ENCODE results near the gene MS4A15. TPM values are rescaled to one million over a fixed set of nuclear protein-coding genes. Genes with fewer than 3 reads are reported as not detected.

The MS4A15 gene
- total and polyA plus RNA-seq, 9 of the 15 experiments (the other 6 are each of a cell fraction or from before 2014, with no cell fraction given), result not detected

DNA sequence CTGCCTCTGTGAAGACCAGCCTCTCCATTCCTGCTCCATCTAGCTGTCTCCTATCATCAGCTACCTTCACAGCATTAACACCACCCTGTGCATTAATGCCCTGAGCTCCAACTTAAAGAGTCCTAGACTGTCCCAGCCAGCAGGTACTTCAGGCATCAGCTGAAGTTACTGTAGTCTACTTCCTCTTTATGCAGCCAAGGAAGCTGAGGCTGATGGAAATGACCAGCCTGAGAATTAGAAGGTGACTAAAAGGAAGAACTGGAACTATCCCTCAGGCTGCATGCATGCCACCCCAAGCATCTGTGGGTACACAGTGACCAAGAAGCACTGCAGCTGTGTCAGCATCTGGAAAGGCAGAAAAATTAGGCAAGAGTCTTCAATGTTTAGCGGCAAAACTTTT is 56.7 kb downstream of the MS4A15 start:
- H3K9ac ChIP-seq (ENCODE audit: insufficient read depth in 1 of 2, low read depth in 2 of 2, low read length in 2 of 2), result no peak overlapping the region
- ChIA-PET CTCF (ENCODE audit: low intra/inter-chr PET ratio) (no interaction called here), POLR2A (no interaction called here)
- TF ChIP-seq ZNF75A (CRISPR knock-in tag; IDR thresholded peaks at IDR 0.05) (no peak), TEAD4 (IDR thresholded peaks at IDR 0.05; ENCODE audit: low read length) (no peak), TEAD4 (CRISPR knock-in tag; IDR thresholded peaks at IDR 0.05; ENCODE audit: borderline replicate concordance) (no peak)
- TF ChIP-seq, protein P1, sequence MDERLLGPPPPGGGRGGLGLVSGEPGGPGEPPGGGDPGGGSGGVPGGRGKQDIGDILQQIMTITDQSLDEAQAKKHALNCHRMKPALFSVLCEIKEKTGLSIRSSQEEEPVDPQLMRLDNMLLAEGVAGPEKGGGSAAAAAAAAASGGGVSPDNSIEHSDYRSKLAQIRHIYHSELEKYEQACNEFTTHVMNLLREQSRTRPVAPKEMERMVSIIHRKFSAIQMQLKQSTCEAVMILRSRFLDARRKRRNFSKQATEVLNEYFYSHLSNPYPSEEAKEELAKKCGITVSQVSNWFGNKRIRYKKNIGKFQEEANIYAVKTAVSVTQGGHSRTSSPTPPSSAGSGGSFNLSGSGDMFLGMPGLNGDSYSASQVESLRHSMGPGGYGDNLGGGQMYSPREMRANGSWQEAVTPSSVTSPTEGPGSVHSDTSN (CRISPR knock-in tag; IDR thresholded peaks at IDR 0.05; ENCODE audit: low read depth), result no peak
- TF ChIP-seq, protein P1 (tag; conservative IDR thresholded peaks at IDR 0.05; ENCODE audit: low read depth), result no peak
- no peaks in the 10 kb centered on the region for H3K36me3 ChIP-seq (ENCODE audit: control insufficient read depth, insufficient read depth, low read length)
- no peaks in the 10 kb centered on the region for H3K4me1 ChIP-seq (replicated peaks in 1 of 2; ENCODE audit: control insufficient read depth in 2 of 2, insufficient read depth in 2 of 2, low read length in 2 of 2)
- H3K4me2 ChIP-seq (ENCODE audit: insufficient read depth, low read length), result no peak overlapping the region
- H3K9me1 ChIP-seq (ENCODE audit: control insufficient read depth, insufficient read depth, low read length), result no peaks in the 10 kb centered on the region
- H3K9me3 ChIP-seq (replicated peaks; ENCODE audit: control insufficient read depth, insufficient read depth, low read depth, low read length), result no peaks in the 10 kb centered on the region; the same call in 1 of the 2 replicates
- no peak for ATAC-seq
- 0% methylated on average over 1 of the region's 1 CpG for WGBS (ENCODE audit: insufficient coverage, low coverage, missing lambda C conversion rate)
- no peak overlapping the region for H3K27ac ChIP-seq (ENCODE audit: extremely low read depth, low read depth, low read length)
- no peak overlapping the region for H3K4me3 ChIP-seq
- H3K27me3 ChIP-seq (ENCODE audit: control insufficient read depth in 2 of 2, insufficient read depth in 2 of 2, low read length in 2 of 2), result peaks cover 28 to 43% of the 10 kb centered on the region in 2 experiments; a peak in 4 of 5 replicates
- no TSS peak for BruUV-seq (replicated peaks)
- no peak for FAIRE-seq
- peaks cover 7% of the 10 kb centered on the region; the same call in 1 of the 2 replicates for H4K20me1 ChIP-seq (replicated peaks; ENCODE audit: control insufficient read depth, insufficient read depth, low read length)
- H2AFZ ChIP-seq (ENCODE audit: low read depth, low read length), result no peak overlapping the region
- DNase-seq (ENCODE audit: extremely low read depth in 1 of 4, low spot score in 3 of 4), result no peak
- no peaks in the 10 kb centered on the region for H3K79me2 ChIP-seq (ENCODE audit: control insufficient read depth, insufficient read depth, low read length)
- intact Hi-C loops (cut with micrococcal nuclease), result no loop called here
- in situ Hi-C loops (cut with MboI), result no loop called here

Measured in K562 (cell line).